Stimulated activated naive CD4-positive, alpha-beta T cell (primary cell): Measurements from ENCODE around the gene STOX1.
"Not testable (repeated sequence)": the region's sequence is repeated elsewhere in the genome, so short reads cannot be mapped to it uniquely, and the experiment has no call there.

ENCODE experiments used
- DNase-seq, 6 experiments: peaks; one replicate each; lab custom pipeline; 2025; lab: John Stamatoyannopoulos, UW

The STOX1 gene

DNA sequence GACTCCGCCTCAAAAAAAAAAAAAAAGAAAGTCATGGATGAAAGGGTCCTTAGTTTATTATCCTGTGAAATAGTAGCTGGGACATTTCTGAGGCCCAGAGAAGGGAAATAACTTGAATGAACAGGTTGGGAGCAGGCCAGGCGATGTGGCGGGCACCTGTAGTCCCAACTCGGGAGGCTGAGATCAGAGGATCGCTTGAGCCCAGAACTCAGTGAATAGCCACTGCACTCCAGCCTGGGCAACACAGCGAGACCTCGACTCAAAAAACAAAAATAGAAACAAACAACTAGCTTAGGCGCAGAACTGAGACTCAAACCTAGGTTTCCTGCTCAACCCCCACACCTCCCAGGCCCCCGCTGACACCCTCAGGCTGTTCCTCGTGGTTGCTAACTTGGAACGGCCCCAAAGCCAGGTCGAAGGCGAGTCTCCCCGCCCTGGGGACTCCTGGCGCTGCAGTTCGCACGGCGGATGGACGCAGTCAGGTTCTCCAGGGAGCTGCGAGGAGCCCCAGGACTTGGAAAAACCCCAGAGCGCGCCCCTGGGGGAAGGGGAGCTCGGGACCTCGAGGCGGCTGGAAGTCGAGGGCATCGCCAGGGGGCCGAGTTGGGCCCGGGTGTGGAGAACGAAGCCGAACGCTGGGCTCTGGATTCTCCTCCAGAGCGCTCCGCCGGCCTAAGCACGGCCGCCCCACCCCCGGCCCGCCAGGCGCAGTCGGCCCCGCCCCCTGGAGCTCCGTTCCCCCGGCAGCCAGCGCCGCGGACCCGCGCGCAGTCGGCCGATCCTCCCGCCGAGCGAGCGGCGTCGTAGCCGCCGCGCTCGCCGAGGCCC is at the start of gene STOX1:
Gene STOX1, plus strand, starts transcription at position 768 of the 828 bp plus-strand sequence. CDS start 93 bp downstream, outside the sequence.
- peak; percentile 27 to 68 (median 50) for DNase-seq

GRCh38 chr10:68781613-68782574 is 45.4 kb upstream of the STOX1 start:
- DNase-seq, result no peak

DNA sequence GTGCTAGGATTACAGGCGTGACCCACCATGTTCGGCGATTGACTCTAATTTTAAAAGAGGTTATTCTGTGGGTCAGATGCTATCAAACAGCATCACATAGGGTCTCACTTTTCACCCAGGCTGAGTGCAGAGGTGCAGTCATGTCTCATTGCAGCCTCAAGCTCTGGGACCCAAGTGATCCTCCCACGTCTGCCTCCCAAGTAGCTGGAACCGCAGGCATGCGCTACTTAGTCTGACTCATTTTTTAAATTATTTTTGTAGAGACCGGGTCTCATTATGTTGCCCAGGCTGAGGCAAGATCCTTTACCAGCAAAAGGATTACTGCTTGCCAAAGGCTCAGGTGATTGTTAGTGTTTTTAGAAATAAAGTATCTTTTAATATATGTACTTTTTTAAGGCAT is 42.9 kb upstream of the STOX1 start:
- no peak for DNase-seq

DNA sequence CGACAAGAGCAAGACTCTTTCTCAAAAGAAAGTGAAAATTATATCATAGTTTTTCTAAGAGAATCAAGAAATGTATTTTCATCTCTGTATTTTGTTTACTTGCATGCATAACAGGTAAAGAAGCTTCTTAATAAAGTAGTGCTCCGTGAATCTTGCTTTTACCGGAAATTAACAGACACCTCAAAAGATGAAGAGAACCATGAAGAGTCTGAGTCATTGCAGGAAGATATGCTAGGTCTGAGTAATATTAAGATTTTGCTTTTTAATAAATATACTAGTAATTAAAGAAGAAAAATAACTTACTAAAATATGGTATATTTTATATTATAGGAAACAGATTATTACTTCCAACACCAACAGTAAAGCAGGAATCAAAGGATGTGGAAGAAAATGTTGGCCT is 39.5 kb upstream of the STOX1 start:
- DNase-seq, result no peak

DNA sequence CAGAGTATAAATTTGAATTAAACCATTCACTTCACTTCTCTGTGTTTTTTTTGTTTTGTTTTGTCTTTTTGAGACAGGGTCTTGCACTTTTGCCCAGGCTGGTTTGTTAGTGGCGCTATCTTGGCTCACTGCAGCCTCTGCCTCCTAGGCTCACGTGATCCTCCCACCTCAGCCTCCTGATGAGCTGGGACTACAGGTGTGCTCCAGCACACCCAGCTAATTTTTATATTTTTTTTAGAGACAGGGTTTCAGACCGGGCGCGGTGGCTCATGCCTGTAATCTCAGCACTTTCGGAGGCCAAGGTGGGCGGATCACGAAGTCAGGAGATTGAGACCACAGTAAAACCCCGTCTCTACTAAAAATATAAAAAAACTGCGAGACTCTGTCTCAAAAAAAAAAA is 36.9 kb upstream of the STOX1 start:
- no peak for DNase-seq

- DNase-seq, result peak in 1 of 6 experiments; percentile 2
Observed at GRCh38 chr10:68792115-68792514, 35.2 kb upstream of the STOX1 start.

- no peak for DNase-seq
Observed at GRCh38 chr10:68795886-68796532, 31.3 kb upstream of the STOX1 start.

DNA sequence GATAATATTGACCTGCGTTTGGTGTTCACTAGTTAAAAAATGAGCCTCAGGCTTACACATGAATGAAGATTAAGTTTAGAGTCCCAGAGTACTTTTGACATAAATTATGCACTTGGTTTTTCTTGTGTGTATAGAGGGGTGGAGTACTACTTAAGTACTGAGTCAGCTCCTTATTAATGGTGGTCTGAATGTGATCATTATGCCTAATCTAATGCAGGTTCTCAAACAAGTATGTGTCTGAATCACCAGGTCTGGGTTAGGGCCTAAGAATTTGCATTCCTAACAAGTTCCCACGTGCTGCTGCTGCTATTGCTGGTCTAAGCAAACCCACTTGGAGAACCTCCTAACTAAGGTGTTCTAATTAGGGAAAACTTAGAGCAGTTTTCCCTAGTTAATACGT is 30.7 kb upstream of the STOX1 start:
- DNase-seq, result no peak

GRCh38 chr10:68800211-68800610 is 27.1 kb upstream of the STOX1 start:
- DNase-seq, result no peak

DNA sequence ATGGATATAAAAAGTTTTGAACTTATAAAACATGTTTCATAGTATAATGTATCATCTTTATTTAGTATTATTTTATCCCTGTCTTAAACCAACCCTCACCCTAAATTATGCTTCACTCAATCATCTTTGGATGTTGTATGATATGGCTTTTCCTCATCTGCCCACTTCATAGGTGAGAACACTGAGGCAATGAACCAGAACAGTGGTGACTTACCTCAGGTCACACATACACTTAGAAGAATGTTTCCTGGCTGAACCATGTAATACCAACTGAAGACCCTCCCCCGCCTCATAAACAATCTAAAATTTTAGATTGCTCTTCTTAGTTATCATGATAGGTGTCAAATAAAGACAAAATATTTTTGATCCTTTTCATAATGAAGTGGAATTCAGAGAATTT is 22.6 kb upstream of the STOX1 start:
- no peak for DNase-seq

DNA sequence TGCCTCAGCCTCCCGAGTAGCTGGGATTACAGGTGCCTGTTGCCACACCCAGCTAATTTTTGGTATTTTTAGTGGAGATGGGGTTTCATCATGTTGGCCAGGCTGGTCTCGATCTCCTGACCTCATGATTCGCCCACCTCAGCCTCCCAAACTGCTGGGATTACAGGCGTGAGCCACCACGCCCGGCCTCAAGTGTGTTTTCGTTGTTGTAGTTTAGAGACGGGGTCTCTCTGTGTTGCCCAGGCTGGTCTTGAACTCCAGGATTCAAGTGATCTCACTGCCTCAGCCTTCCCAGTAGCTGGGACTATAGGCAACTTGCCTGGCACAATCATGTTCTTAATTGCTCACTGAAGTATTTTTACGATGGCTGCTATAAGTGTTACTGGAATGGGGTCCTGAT is 16.5 kb upstream of the STOX1 start:
- not testable (repeated sequence) for DNase-seq

GRCh38 chr10:68811314-68812009 is 15.9 kb upstream of the STOX1 start:
- no peak for DNase-seq

- DNase-seq, result no peak
Observed at GRCh38 chr10:68812420-68812819, 14.9 kb upstream of the STOX1 start.

- no peak for DNase-seq
Observed at GRCh38 chr10:68813559-68813958, 13.8 kb upstream of the STOX1 start.

GRCh38 chr10:68816796-68817412 is 10.4 kb upstream of the STOX1 start:
- DNase-seq, result no peak

GRCh38 chr10:68820359-68820758 is 7.0 kb upstream of the STOX1 start:
- DNase-seq, result not testable (repeated sequence)

- not testable (repeated sequence) for DNase-seq
Observed at GRCh38 chr10:68822626-68823025, 4.7 kb upstream of the STOX1 start.

- not testable (repeated sequence) for DNase-seq
Observed at GRCh38 chr10:68827592-68827959, 245 bp downstream of the STOX1 start.

DNA sequence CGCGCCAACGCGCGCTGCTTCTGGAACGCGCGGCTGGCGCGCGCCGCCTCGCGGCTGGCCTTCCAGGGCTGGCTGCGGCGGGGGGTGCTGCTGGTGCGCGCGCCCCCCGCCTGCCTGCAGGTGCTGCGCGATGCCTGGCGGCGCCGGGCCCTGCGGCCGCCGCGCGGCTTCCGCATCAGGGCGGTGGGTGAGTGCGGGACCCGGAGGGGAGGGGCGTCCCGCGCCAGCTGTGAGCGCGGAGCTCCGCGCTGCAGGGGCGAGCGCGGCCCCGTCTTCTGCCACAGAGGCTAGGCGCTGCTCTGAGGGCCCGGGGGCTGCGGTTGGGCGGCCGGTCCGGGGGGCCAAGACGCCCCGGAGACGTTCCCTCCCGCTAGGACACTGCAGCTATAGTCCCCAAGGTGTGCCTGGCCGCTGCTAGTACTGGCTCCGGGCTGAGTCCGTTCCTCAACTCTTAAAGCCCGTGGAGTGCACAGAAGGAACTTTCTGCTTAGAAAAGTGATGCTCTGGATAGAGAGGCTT is 811 bp downstream of the STOX1 start:
- peak in 5 of 6 experiments; percentile 4 to 24 (median 13) for DNase-seq

GRCh38 chr10:68828833-68829232 is 1.5 kb downstream of the STOX1 start:
- DNase-seq, result peak in 1 of 6 experiments; percentile 12

DNA sequence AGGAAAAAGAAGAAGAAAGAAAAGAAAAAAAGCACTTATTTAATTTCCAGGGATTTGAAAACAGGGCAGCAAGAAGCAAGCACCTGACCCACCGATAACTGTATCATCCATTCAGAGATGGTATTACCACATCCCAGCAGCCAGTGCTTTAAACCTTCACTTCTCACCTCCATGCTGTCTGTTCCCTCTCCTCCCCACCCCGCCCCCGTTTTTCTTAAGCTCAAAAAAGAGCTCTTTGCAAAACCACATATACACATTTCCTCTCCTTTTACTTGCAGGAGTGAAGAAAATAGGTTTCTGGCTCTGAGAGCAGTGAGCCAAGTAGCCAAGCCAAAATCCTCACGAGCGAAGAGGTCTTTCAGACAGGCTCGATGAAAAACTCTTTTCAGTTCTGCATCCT is 2.2 kb downstream of the STOX1 start:
- DNase-seq, result peak in 3 of 6 experiments; percentile 13 to 15 (median 14)
